ENCODE measurements around the gene TNNI3. TPM values are rescaled to one million over a fixed set of nuclear protein-coding genes. Genes with fewer than 3 reads are reported as not detected.

TNNI3 gene
- total and polyA plus RNA-seq, 9 of the 15 experiments (the other 6 are each of a cell fraction or from before 2014, with no cell fraction given), result 4.7 to 158 (median 42.0) TPM

- no peak overlapping the region for H3K27ac ChIP-seq (ENCODE audit: extremely low read depth, low read depth, low read length)
- peak overlapping the region in 1 of 2 experiments; percentile 22; a peak in 1 of 4 replicates for H3K9ac ChIP-seq (ENCODE audit: insufficient read depth in 1 of 2, low read depth in 2 of 2, low read length in 2 of 2)
- ChIA-PET CTCF (ENCODE audit: low intra/inter-chr PET ratio) (no interaction called here), POLR2A (interaction anchor here (0.7 kb wide), 1 partner anchor 433 kb away, joined by 3 read pairs; no protein-coding TSS in a partner anchor)
- no peaks in the 10 kb centered on the region for H3K9me1 ChIP-seq (ENCODE audit: control insufficient read depth, insufficient read depth, low read length)
- in situ Hi-C loops (cut with MboI), result loop anchor here (25.0 kb wide), 1 partner anchor 984 kb away; the partner anchor contains the start of gene ZNF444
- H3K36me3 ChIP-seq (ENCODE audit: control insufficient read depth, insufficient read depth, low read length), result peaks cover 18% of the 10 kb centered on the region; the same call in 2 of the 3 replicates
- no peak for DNase-seq (ENCODE audit: extremely low read depth in 1 of 4, low spot score in 3 of 4)
- H4K20me1 ChIP-seq (replicated peaks; ENCODE audit: control insufficient read depth, insufficient read depth, low read length), result no peaks in the 10 kb centered on the region
- BruUV-seq (replicated peaks), result no TSS peak
- no peaks in the 10 kb centered on the region; the same call in 1 of the 2 replicates for H3K9me3 ChIP-seq (replicated peaks; ENCODE audit: control insufficient read depth, insufficient read depth, low read depth, low read length)
- ATAC-seq, result no peak
- no peak for FAIRE-seq
- H2AFZ ChIP-seq (ENCODE audit: low read depth, low read length), result no peak overlapping the region
- 68% methylated on average over 12 of the region's 12 CpGs for WGBS (ENCODE audit: insufficient coverage, low coverage, missing lambda C conversion rate)
- no peak overlapping the region for H3K4me2 ChIP-seq (ENCODE audit: insufficient read depth, low read length)
- intact Hi-C loops (cut with micrococcal nuclease), result loop anchor here (10.0 kb wide), 1 partner anchor 351 kb away; no protein-coding TSS in a partner anchor
- no peaks in the 10 kb centered on the region for H3K79me2 ChIP-seq (ENCODE audit: control insufficient read depth, insufficient read depth, low read length)
- H3K4me1 ChIP-seq (replicated peaks in 1 of 2; ENCODE audit: control insufficient read depth in 2 of 2, insufficient read depth in 2 of 2, low read length in 2 of 2), result peaks cover 29 to 58% of the 10 kb centered on the region in 2 experiments
- H3K27me3 ChIP-seq (ENCODE audit: control insufficient read depth in 2 of 2, insufficient read depth in 2 of 2, low read length in 2 of 2), result no peaks in the 10 kb centered on the region
- no peak overlapping the region for H3K4me3 ChIP-seq
- TF ChIP-seq POLR3A (IDR thresholded peaks at IDR 0.05; ENCODE audit: borderline replicate concordance, extremely low read depth, insufficient read depth, insufficient read length) (no peak), XRCC3 (IDR thresholded peaks at IDR 0.05) (no peak), PATZ1 (CRISPR knock-in tag; IDR thresholded peaks at IDR 0.05; ENCODE audit: borderline replicate concordance) (no peak), ZNF318 (IDR thresholded peaks at IDR 0.05; ENCODE audit: borderline replicate concordance in 1 of 2, low read depth in 1 of 2) (no peak), ZFP36 (IDR thresholded peaks at IDR 0.05; ENCODE audit: low read depth, low read length, partially characterized antibody) (no peak), ZBTB12 (CRISPR knock-in tag; IDR thresholded peaks at IDR 0.05) (no peak)
Measured at GRCh38 chr19:55153652-55154264, 3.8 kb downstream of the TNNI3 start.
